Measurements from ENCODE around the gene CORO1C. TPM values are rescaled to one million over a fixed set of nuclear protein-coding genes. Genes with fewer than 3 reads are reported as not detected.
"Not testable (repeated sequence)": the region's sequence is repeated elsewhere in the genome, so short reads cannot be mapped to it uniquely, and the experiment has no call there.

CORO1C gene
- total RNA-seq, 1 donor from 2014 or later, result 285 TPM

DNA sequence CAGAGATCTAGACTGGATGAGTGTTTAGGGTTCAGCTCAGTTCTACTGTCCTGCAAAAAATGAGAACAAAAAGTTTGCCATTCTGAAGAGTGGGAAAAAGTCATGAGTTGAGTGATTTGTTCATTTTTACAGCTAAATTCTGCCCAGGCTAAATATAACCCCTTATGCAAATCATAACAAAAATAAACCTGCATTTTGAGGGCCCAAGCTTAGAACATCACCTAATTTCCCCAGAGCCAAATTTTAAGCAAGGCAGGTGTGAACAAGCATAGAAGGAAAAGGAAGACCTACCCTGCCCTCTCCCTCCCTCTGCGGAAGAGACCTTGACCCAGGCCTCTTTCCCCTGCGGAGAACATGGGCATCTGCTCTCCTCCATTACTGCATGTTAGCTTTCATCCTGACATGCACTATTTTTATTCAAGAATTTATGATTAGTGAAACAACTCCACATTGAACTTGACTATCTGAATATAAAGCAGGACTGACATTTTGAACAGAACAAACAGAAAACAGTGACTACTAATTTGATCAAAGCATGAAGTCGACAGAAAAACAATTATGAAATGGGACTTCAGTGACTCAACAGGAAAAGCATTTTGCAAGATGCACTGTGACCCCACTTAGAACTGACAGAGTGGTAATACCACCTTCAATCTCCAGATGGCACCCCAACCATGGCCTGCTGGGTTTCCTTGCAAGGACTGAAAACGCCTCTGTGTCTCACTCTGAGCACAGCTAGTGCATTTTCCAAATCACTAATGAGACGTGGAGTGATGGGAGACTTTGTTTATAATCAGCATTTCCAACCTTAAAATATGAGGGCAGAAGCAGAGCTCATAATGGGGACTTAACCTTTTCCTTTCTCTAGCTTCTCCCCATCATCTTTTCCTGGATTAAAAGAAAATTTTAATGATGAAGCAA is 66.7 kb downstream of the CORO1C start:
- H3K36me3 Mint-ChIP-seq (ENCODE audit: unreplicated experiment), result no peaks in the 10 kb centered on the region
- H3K27ac Mint-ChIP-seq (ENCODE audit: unreplicated experiment), result peak overlapping the region; percentile 94
- H3K9me3 Mint-ChIP-seq (ENCODE audit: unreplicated experiment), result peaks cover 6% of the 10 kb centered on the region
- H3K27me3 Mint-ChIP-seq (ENCODE audit: unreplicated experiment), result no peaks in the 10 kb centered on the region
- H3K4me1 Mint-ChIP-seq (ENCODE audit: low read depth, unreplicated experiment), result peaks cover 44% of the 10 kb centered on the region
- TF ChIP-seq, protein P1, sequence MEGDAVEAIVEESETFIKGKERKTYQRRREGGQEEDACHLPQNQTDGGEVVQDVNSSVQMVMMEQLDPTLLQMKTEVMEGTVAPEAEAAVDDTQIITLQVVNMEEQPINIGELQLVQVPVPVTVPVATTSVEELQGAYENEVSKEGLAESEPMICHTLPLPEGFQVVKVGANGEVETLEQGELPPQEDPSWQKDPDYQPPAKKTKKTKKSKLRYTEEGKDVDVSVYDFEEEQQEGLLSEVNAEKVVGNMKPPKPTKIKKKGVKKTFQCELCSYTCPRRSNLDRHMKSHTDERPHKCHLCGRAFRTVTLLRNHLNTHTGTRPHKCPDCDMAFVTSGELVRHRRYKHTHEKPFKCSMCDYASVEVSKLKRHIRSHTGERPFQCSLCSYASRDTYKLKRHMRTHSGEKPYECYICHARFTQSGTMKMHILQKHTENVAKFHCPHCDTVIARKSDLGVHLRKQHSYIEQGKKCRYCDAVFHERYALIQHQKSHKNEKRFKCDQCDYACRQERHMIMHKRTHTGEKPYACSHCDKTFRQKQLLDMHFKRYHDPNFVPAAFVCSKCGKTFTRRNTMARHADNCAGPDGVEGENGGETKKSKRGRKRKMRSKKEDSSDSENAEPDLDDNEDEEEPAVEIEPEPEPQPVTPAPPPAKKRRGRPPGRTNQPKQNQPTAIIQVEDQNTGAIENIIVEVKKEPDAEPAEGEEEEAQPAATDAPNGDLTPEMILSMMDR (IDR thresholded peaks at IDR 0.05; ENCODE audit: partially characterized antibody, unreplicated experiment), result peak; percentile 81
- H3K4me3 Mint-ChIP-seq (ENCODE audit: unreplicated experiment), result peak overlapping the region; percentile 76
- DNase-seq, result peak; percentile 81

DNA sequence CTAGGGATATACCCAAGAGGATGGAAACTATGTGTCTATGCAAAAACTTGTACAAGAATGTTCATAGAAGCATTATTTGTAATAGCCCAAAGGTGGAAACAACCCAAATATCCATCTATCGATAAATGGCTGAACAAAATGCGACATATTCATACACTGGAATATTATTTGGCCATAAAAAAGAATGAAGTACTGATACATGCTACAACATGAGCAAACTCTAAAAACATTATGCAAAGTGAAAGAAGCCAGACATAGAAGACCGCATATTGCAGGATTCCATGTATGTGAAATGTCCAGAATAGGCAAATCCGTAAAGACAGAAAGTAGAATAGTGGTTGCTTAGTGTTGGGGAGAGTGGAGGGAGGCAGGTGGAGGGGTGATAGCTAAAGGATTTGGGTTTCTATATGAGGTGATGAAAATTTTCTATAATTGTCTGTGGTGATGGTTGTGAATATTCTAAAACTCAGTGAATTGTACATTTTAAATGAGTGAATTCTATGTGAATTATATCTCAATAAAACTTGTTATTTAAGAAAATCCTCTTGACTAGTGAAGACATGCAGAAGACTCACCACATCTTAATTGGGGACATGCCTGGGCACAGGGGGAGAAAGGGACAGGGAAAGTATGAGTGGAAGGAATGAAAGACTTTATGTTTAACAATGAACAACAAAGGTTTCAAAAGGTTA is 67.8 kb downstream of the CORO1C start:
- TF ChIP-seq, protein P1 (IDR thresholded peaks at IDR 0.05; ENCODE audit: partially characterized antibody, unreplicated experiment), result no peak
- no peak for DNase-seq
- Mint-ChIP-seq H3K9me3 (ENCODE audit: unreplicated experiment) (peaks cover 6% of the 10 kb centered on the region), H3K4me3 (ENCODE audit: unreplicated experiment) (no peak overlapping the region), H3K36me3 (ENCODE audit: unreplicated experiment) (no peaks in the 10 kb centered on the region), H3K4me1 (ENCODE audit: low read depth, unreplicated experiment) (peaks cover 41% of the 10 kb centered on the region), H3K27ac (ENCODE audit: unreplicated experiment) (peak overlapping the region; percentile 65), H3K27me3 (ENCODE audit: unreplicated experiment) (no peaks in the 10 kb centered on the region)

DNA sequence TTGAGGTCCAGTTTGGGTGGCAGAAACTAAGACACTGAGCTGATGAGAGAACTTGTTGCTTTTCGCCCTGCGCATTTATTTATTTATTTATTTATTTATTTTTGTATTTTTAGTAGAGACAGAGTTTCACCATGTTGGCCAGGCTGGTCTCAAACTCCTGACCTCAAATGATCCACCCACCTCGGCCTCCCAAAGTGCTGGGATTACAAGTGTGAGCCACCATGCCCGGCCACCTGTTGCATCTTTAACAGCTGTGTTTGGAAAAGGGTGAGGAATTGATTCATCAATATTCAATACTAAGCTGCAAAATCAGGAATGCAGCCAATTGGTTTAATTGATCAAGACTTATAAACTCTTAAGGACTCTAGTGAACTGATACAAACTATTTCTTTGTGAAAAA is 73.2 kb downstream of the CORO1C start:
- H3K27ac Mint-ChIP-seq (ENCODE audit: unreplicated experiment); H3K36me3 Mint-ChIP-seq (ENCODE audit: unreplicated experiment); H3K27me3 Mint-ChIP-seq (ENCODE audit: unreplicated experiment); H3K4me3 Mint-ChIP-seq (ENCODE audit: unreplicated experiment); DNase-seq: not testable (repeated sequence)
- Mint-ChIP-seq H3K4me1 (ENCODE audit: low read depth, unreplicated experiment) (peaks cover 27% of the 10 kb centered on the region), H3K9me3 (ENCODE audit: unreplicated experiment) (peaks cover 14% of the 10 kb centered on the region)

DNA sequence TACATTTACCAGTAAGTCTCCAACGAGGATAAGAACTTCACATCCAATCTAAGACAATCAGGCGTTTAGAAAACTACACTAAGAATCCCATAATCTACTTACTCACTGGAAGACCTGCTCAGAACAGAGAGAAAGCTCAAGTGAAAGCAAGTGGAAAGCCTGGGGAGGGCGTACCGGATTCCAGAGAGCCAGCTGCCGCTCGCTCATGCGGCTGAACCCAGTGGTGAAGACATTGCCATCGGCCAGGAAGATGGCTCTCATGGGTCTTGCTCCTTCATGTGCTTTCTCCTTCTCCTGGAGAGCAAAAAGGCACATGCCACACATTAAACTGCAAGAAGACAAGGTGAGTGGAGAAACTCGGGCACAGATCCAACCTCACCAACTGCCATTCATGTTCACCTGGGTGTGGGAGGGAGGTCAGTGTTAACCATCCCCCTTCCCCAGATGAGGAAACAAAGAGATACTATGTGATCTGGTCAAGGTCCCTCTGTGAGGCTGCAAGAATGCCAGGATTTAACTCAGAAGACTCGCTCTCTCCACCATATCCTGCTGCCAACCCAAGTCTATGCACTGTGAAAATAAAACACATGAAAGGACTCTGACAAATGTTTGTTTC is 74.1 kb downstream of the CORO1C start:
- Mint-ChIP-seq H3K27me3 (ENCODE audit: unreplicated experiment) (peaks cover 8% of the 10 kb centered on the region), H3K27ac (ENCODE audit: unreplicated experiment) (peak overlapping the region; percentile 91), H3K4me3 (ENCODE audit: unreplicated experiment) (peak overlapping the region; percentile 60), H3K4me1 (ENCODE audit: low read depth, unreplicated experiment) (peaks cover 34% of the 10 kb centered on the region), H3K9me3 (ENCODE audit: unreplicated experiment) (peaks cover 14% of the 10 kb centered on the region), H3K36me3 (ENCODE audit: unreplicated experiment) (peaks cover 3% of the 10 kb centered on the region)
- no peak for DNase-seq
- TF ChIP-seq, protein P1 (IDR thresholded peaks at IDR 0.05; ENCODE audit: partially characterized antibody, unreplicated experiment), result no peak

DNA sequence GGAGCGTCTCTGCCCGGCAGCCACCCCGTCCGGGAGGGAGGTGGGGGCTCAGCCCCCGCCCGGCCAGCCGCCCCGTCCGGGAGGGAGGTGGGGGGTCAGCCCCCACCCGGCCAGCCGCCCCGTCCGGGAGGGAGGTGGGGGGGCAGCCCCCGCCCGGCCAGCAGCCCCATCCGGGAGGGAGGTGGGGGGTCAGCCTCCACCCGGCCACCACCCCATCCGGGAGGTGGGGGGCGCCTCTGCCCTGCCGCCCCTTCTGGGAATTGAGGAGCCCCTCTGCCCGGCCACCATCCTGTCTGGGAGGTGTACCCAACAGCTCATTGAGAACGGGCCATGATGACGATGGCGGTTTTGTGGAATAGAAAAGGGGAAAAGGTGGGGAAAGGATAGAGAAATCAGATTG is 75.1 kb downstream of the CORO1C start:
- H3K36me3 Mint-ChIP-seq (ENCODE audit: unreplicated experiment); H3K27me3 Mint-ChIP-seq (ENCODE audit: unreplicated experiment); DNase-seq: not testable (repeated sequence)
- H3K27ac Mint-ChIP-seq (ENCODE audit: unreplicated experiment), result peak overlapping the region; percentile 91
- peak overlapping the region; percentile 60 for H3K4me3 Mint-ChIP-seq (ENCODE audit: unreplicated experiment)
- peaks cover 34% of the 10 kb centered on the region for H3K4me1 Mint-ChIP-seq (ENCODE audit: low read depth, unreplicated experiment)
- peaks cover 16% of the 10 kb centered on the region for H3K9me3 Mint-ChIP-seq (ENCODE audit: unreplicated experiment)

DNA sequence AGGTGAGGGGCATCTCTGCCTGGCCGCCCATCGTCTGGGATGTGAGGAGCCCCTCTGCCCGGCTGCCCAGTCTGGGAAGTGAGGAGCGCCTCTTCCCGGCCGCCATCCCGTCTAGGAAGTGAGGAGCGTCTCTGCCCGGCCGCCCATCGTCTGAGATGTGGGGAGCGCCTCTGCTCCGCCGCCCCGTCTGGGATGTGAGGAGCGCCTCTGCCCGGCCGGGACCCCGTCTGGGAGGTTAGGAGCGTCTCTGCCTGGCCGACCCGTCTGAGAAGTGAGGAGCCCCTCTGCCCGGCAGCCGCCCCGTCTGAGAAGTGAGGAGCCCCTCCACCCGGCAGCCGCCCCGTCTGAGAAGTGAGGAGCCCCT is 75.5 kb downstream of the CORO1C start:
- not testable (repeated sequence) for H3K27ac Mint-ChIP-seq (ENCODE audit: unreplicated experiment); DNase-seq; H3K27me3 Mint-ChIP-seq (ENCODE audit: unreplicated experiment); H3K36me3 Mint-ChIP-seq (ENCODE audit: unreplicated experiment); H3K4me3 Mint-ChIP-seq (ENCODE audit: unreplicated experiment)
- peaks cover 16% of the 10 kb centered on the region for H3K9me3 Mint-ChIP-seq (ENCODE audit: unreplicated experiment)
- H3K4me1 Mint-ChIP-seq (ENCODE audit: low read depth, unreplicated experiment), result peaks cover 34% of the 10 kb centered on the region

DNA sequence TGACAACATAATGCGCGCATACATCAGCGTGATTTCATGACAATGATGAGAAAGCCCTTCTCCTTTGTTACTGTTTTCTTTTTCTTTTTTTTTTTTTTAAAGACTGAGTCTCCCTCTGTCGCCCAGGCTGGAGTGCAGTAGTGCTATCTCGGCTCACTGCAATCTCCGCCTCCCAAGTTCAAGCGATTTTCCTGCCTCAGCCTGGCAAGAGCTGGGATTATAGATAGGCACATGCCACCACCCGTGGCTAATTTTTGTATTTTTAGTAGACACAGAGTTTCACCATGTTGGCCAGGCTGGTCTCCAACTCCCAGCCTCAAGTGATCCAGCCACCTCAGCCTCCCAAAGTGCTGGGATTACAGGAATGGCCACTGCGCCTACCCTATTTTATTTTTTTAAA is 76.7 kb downstream of the CORO1C start:
- not testable (repeated sequence) for H3K4me3 Mint-ChIP-seq (ENCODE audit: unreplicated experiment); H3K27me3 Mint-ChIP-seq (ENCODE audit: unreplicated experiment); H3K36me3 Mint-ChIP-seq (ENCODE audit: unreplicated experiment); H3K27ac Mint-ChIP-seq (ENCODE audit: unreplicated experiment); DNase-seq
- H3K4me1 Mint-ChIP-seq (ENCODE audit: low read depth, unreplicated experiment), result peaks cover 34% of the 10 kb centered on the region
- H3K9me3 Mint-ChIP-seq (ENCODE audit: unreplicated experiment), result peaks cover 16% of the 10 kb centered on the region
